Breast epithelium (tissue), 3 donors: ENCODE measurements around the gene PHF24.

Experiments
- POLR2A ChIP-seq: fragments of 450-650 bp; IDR thresholded peaks from one replicate; pipeline ENCODE4 v1.6.1; 2016; ENCODE audit warnings: antibody characterized with exemption, mild to moderate bottlenecking, moderate library complexity
- TF ChIP-seq, protein P1 (sequence below), 3 donors: fragments of 450-650 bp; IDR thresholded peaks; one replicate each; pipeline ENCODE4 v1.5.1; 2016 to 2017; ENCODE audit warnings: antibody characterized with exemption in 3 of 3, mild to moderate bottlenecking in 3 of 3, moderate library complexity in 3 of 3

DNA sequence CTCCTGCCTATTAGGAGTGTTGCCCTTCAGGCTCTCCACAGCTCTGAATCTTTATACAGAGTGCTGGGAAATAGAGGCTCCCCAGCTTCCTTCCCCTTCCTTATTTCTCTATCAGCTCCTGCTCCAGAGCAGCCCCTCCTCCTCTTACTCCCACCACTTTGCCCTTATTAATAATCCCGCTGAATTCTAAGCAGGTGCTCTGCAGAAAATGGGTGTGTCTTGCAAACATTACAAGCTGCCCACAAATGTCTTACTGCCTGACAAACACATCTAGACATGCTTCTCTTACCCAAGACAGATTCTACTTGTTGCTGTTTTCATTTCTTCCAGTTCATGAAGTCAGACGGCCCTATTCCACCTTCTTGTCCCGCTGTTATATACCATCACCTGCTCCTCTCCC, 6.4 kb downstream of the PHF24 start:
- no peak for TF ChIP-seq POLR2A
- TF ChIP-seq, protein P1, sequence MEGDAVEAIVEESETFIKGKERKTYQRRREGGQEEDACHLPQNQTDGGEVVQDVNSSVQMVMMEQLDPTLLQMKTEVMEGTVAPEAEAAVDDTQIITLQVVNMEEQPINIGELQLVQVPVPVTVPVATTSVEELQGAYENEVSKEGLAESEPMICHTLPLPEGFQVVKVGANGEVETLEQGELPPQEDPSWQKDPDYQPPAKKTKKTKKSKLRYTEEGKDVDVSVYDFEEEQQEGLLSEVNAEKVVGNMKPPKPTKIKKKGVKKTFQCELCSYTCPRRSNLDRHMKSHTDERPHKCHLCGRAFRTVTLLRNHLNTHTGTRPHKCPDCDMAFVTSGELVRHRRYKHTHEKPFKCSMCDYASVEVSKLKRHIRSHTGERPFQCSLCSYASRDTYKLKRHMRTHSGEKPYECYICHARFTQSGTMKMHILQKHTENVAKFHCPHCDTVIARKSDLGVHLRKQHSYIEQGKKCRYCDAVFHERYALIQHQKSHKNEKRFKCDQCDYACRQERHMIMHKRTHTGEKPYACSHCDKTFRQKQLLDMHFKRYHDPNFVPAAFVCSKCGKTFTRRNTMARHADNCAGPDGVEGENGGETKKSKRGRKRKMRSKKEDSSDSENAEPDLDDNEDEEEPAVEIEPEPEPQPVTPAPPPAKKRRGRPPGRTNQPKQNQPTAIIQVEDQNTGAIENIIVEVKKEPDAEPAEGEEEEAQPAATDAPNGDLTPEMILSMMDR (IDR thresholded peaks at IDR 0.05), result no peak
